Inflammatory macrophage treated with lipopolysaccharide for 4 hours (primary cell): Measurements from ENCODE around the gene ORAI2.
"Not testable (repeated sequence)": the region's sequence is repeated elsewhere in the genome, so short reads cannot be mapped to it uniquely, and the experiment has no call there.

ENCODE experiments used
- DNase-seq: peaks from one replicate; pipeline ENCODE4 v3.0.0-alpha.2; 2020

The ORAI2 gene

DNA sequence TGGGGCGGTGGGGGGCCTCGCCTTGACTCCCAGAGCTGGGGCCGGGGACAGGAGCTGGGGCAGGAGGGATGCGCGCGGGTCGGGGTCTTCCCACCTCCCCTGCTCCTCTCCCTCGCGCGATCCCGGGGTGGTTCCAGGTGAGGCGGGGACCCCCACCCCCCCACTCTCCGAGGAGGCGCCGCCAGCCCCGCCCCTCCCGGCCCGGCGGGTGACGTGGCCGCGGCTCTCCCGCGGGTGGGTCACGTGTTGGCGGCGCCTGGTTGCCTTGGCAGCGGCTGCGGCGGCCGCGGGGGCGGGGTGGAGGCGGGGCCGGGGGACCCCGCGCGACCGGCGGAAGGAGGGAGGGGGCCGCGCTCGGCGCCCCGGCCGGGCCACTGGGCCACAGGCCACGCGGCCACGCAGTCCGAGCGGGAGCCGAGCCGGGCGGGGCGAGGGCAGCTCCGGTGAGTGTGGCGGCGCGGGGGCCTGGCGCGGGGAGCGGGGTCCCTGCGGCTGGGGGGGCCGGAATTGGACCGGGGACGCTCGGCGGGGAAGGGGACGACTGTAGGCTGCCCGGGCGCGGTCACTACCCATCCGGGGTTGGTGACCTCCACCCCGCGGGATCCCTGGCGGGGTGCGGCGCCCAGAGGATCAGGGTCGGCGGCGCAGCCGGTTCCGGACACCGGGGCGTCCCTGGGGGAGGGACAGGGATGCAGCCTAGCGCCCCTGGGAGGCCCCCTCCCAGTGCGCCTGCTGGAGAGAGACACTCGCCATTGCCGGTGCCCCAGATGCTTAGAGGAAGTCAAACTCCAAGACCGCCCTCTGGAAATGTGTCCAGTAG lies at the start of gene ORAI2:
Gene ORAI2 (plus strand): TSS at position 357 of the 820 bp plus-strand sequence. CDS start 5,382 bp downstream, outside the sequence.
- DNase-seq: peak; percentile 80

DNA sequence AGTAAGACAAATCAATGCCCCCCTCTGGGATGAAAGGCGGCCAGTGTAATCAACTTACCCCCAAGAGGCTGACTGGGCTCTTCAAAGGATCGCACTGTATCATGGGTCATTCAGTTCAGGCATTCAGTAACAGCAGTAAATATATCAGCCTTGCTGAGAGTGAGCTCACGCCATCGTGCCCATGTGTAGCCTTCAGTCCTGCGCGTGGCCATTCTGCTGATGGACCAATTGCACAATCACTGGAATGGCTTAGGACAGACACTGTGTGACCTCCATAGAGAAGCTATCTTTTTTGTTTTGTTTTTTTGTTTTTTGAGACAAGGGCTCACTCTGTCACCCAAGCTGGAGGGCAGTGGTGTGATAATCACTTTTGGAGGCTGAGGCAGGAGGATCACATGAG lies 46.3 kb upstream of the ORAI2 start:
- no peak for DNase-seq

DNA sequence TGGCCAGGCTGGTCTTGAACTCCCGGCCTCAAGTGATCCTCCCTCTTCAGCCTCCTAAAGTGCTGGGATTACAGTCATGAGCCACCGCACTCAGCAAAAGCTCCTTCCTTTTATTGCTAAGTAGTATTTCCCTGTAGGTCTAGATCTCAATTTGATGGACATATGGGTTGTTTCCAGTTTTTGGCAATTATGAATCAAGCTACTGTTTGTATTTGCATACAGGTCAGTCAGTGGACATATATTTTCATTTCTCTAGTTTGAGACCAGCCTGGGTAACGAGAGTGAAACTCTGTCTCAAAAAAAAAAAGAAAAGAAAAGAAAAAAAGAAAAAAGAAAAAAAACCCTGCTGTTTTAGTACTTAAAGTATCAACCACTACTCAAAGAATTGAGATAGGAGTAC lies 43.6 kb upstream of the ORAI2 start:
- DNase-seq: peak; percentile 4

DNA sequence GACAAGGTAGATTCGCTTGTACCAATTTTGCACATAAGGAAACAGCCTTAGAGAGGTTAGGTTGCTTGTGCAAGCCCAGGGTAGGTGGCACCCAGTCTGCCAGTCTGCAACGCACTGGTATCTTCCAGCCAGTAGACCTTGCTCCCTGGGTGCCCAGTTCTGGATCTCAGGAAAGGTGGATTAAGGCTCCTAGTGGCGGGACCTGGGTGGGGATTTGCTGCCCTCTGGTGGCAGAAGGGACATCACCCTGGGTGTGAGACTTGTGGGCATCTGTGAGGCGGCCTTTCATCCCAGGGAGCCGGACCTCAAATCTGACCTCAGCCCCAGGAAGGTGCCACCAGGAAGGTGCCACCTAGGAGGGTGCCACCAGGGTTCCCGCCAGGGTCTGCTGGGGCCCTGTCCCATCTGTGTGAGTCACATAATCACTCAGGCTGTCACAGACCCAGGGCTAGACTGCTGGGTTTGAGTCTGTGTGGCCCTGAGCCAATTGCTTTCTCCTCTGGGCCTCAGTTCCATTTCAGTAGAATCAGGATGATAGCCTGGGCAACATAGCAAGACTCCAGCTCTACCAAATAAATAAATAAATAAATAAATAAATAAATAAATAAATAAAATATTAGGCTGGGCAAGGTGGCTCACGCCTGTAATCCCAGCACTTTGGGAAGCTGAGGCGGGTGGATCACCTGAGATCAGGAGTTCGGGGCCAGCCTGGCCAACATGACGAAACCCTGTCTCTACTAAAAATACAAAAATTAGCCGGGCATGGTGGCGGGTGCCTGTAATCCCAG lies 42.5 kb upstream of the ORAI2 start:
- DNase-seq: peak; percentile 76

DNA sequence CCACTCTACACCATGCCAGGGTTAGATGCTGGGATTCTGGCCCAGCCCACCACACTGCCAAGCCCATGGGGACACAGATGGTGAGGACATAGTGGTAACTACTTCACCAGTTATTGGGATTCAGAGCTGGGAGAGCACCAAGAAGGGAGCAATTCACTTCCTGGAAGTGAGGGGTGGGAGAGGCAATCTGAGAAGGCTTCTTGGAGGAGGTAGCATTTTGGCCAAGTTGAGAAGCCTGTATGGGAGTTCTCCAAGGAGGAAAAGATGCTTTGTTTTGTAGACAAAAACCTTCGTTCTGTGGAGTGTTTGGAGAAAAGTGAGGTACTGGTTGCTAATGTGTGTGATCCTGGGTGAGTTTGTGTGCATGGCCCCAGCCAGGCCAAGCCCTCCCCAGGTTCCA lies 41.0 kb upstream of the ORAI2 start:
- no peak for DNase-seq

DNA sequence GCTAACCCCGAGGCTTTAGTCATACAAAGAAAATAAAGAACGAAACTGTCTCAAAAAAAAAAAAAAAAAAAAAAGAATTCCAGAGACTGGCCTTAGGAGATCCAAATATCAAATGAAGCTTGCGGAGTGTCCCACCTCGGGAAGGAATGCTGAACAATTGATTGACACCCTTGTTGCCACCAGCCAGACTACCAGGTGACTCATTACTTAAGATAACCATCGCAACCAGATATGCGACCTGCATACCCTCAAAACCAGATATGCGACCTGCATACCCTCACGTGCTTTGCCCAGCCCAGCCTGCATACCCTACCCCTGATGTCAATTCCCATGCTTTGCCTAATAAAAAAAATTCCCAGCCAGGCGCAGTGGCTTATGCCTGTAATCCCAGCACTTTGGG lies 39.9 kb upstream of the ORAI2 start:
- no peak for DNase-seq

DNA sequence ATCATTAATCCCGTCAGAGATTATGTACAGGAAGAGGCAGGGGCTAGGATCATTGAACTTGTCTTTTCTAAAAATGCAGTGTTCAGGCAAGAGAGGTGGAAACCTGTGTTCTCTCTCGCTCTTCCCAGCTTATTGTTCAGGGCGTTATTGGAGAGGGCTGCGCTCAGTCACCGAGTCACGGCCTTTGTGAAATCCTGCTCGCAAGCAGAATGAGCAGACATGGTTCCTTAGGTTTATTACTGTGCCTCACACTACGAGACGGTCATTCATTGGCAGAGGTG lies 37.8 kb upstream of the ORAI2 start:
- no peak for DNase-seq

DNA sequence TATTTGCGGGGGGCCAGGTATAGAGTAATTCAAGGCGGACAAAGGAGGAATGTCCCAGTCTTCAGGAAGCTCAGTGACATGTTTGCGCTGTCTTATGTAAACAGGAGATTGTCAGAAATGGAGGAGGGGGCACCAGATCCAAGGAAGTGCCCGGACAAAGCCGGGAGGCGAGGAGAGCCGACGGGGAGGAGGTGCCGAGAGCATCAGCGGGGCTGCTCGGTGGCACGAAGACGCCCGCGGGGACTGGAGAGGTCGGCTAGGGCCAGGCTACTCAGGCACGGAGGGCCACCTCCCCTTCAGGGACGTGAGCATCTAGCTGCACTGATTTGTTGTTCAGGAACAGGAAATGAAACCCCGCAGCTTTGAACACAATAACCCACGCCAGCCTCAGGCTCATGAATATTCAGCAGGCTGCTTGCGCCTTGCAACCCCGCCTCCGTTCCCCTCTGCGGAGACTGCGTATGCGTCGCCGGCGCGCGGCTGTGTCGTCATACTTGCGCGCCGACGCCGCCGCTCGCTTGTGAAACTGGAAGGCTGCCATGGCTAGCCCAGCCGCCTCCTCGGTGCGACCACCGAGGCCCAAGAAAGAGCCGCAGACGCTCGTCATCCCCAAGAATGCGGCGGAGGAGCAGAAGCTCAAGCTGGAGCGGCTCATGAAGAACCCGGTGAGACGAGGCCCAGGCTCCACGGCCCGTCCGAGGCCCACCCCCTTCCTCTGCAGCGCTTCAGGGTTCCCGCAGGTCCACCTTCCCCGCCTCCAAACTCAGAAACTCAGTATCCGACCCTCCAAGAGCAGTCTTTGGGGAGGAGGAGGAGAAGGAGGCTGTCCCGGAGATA lies 37.3 kb upstream of the ORAI2 start, which contains the start of gene PRKRIP1:
Gene PRKRIP1 (plus strand): TSS at position 491 of the 837 bp plus-strand sequence. CDS start 49 bp downstream, at position 540.
- DNase-seq: peak; percentile 99

DNA sequence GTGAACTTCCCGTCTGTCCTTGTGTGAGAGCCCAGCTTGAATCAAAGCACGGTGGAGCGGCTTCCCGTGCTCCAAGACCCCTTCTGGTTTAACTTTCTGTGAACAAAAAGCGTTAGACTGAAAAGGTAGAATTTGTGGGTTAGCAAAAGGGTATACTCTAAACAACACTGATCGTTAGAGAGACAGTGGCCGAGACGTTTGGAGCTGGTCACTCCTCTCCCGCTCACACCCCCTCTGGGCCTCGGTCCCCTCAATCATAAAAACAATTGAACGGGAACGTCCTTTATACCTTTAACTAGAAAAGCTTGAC lies 36.7 kb upstream of the ORAI2 start:
- DNase-seq: no peak

DNA sequence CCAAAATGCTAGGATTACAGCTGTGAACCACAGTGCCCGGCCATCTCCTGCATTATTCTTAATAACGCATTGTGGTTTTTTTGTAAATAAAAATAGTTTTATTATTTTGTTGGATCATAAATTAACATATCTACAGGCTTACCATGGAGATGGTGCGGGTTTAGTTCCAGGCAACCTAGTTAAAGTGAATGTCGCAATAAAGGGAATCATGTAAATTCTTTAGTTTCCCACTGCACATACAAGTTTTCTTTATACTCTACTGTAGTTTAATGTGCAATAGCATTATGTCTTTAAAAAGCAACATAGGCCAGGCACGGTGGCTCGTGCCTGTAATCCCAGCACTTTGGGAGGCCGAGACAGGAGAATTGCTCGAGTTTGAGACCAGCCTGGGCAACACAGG lies 34.8 kb upstream of the ORAI2 start:
- no peak for DNase-seq

DNA sequence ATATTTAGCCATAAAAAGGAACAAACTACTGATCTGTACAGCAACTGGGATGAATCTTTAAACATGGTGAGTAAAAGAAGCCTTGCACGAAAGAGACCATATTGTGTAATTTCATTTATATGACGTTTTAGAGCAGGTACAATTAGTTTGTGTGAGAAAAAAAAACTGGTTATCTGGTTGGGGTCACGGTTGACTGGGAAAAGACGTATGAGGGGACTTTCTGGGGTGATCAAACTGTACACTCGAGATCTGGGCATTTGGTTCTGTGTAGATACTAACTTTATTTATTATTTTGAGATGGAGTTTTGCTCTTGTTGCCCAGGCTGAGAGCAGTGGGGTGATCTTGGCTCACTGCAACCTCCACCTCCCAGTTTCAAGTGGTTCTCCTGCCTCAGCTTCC lies 33.0 kb upstream of the ORAI2 start:
- DNase-seq: no peak

DNA sequence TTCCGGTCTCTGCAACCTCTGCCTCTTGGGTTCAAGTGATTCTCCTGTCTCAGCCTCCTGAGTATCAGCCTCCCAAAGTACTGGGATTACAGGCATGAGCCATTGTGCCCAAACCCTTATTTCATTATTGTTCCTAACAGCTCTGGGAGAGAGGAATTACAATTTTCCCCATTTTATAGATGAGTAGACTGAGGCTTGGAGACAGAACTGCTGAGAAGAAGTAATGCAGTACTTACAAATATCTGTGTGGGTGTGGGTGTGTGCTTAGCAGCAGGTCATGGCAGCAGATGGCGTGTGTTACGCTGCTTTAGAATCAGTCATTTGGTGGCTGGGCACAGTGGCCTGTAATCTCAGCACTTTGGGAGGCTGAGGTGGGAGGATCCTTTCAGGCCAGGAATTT lies 29.8 kb upstream of the ORAI2 start:
- DNase-seq: no peak

DNA sequence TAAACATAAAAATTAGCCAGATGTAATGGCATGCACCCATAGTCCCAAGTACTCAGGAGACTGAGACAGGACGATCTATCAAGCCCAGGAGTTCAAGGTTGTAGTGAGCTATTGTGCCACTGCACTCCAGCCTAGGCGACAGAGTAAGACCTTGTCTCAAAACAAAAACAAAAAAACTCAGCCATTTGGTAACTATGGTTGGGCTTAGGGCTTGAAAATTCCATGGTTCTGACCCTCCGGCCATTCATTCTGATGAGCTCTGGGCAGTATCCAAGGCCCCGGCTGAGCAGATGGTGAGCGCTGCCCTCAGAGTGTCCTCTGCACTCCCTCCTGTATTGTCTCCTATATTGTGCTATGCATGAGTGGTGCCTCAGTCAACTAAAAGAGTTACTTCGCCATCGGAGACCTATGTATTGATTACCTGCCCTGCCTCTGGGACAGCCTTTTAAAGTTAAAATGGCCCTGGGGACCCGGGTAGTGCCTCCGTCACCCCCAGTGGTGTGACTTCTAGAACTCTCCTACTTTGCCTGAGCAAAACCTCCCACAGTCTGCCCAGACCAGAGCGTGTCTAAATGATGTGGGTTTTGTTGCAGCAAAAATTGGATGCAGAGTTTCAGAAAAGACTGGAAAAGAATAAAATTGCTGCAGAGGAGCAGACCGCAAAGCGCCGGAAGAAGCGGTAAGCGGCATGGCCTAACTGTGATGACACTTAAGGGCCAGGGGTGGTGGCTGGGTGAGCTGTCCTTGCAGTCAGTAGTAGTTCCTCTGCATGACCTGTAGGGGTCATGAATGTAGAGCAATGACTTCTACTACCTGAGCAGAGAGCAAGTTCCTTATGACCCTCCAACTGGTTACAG lies 29.1 kb upstream of the ORAI2 start:
- DNase-seq: peak; percentile 76

DNA sequence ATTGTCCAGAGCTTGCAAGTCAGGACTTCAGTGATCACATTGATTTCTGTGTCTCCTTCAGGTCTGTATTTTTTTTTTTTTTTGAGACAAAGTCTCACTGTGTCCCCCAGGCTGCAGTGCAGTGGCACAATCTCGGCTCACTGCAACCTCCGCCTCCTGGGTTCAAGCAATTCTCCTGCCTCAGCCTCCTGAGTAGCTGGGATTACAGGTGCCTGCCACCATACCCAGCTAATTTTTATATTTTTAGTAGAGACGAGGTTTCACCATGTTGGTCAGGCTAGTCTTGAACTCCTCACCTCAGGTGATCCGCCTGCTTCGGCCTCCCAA lies 28.6 kb upstream of the ORAI2 start:
- not testable (repeated sequence) for DNase-seq

DNA sequence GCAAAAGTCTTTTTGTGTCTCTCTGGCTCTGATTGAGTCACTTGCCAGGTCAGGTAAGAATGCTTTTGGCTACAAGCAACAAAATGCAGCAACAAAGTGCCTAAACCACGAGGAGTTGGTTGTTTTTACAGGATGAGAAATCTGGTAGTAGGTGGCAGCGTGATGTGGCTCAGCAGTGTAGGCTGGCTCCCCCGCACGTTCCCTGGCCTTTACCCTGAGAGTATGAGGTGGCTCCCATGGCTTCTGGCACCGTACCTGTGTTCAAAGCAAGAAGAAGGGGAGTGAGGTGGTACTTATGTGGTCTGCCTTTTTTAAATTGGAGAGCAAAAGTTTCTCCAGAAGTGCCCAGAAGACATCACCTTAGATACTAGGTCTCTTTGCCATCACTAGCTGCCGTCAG lies 25.5 kb upstream of the ORAI2 start:
- DNase-seq: no peak

DNA sequence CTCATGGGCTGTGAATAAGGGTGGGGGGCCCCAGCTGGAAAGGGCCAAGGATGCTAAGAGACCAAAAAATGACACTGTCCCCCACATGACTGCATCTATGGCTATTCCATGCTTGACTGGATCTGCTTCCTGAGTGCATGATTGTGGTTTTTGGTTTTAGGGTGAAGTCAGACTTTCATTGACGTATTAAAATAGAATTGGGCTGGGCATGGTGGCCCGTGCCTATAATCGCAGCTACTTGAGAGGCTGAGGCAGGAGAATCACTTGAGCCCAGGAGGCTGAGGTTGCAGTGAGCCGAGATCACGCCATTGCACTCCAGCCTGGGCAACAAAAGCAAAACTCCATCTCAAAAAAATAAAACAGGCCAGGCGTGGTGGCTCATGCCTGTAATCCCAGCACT lies 24.8 kb upstream of the ORAI2 start:
- DNase-seq: not testable (repeated sequence)

DNA sequence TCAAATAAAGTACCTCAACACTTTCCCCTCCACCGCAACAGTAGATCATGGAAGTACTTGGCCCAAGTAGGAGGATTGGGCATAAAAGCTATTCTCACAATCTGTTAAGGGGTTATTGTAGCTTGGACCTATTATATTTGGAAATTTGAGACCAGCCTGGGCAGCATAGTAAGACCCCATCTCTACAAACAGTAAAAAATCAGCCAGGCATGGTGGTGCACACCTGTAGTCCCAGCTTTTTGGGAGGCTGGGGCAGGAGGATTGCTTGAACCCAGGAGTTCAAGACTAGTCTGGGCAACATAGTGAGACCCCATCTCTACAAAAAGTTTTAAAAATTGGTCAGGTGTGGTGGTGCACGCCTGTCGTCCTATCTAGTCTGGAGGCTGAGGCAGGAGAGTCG lies 24.0 kb upstream of the ORAI2 start:
- DNase-seq: no peak

DNA sequence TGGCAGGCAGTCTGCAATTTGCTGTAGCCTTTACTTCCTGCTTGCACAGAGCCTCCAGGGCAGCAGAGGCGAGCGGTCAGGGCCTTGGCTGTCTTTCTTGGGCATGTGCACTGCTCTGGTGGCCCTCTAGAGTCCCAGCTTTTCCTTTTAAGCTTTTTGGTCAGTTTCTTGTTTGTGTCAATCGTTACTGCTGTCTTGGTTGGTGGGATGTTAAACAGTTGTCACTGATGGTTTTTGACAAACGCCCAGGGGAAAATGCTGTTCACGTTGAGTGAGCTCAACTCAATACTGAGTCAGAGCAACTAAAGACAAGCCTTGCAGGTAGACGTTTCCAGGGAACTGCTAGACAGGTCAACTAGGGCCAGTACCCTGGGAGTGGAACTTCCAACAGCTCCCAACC lies 23.3 kb upstream of the ORAI2 start:
- no peak for DNase-seq

DNA sequence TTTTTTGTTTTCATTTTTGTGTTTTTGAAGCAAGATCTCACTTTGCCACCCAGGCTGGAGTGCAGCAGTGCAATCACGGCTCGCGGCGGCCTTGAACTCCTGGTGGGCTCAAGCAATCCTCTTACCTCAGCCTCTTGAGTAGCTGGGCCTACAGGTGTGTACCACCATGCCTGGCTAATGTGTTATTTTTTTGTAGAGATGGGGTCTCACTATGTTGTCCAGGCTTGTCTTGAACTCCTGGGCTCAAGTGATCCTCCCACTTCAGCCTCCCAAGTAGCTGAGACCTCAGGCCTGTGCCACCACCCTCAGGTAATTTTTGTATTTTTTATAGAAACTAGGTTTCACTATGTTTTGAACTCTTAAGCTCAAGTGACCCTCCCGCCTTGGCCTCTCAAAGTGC lies 22.5 kb upstream of the ORAI2 start:
- DNase-seq: no peak

DNA sequence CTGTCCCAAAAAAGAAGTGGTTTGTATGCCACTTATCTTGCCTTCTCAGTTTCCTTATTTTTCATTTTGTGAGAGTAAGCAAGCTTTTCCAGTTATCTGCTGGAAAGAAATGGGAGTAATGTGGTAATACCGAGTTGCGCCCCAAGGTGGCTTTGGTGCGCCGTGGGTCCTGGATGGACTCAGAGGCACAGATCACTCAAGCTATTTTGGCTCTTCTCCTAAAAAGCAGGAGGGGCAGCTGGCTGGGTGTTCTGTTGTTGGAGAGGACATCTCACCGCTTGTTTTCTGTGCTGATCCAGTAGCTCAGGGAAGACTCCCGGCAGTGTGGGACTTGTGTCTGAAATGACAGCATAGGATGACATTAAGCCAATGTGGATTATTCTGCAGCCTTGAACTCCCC lies 20.8 kb upstream of the ORAI2 start:
- peak; percentile 51 for DNase-seq

DNA sequence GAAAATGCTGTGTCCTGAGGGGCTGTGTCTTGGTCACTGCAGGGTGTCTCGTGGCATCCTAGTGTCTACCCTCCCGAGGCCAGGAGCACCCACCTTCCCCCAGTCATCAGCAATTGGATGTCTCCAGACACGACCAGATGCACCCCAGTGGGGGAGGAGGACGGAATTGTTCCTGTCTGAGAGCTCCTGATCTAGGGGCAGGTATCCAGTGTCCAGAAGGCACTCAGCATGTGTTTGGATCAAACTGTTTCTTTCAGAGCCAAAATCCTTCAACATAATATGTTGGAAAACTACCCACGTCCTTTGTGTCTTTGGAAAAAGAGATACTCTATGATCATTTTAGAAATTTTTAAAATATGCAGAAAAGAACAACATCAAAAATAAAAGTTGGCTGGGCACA lies 20.3 kb upstream of the ORAI2 start:
- DNase-seq: no peak

DNA sequence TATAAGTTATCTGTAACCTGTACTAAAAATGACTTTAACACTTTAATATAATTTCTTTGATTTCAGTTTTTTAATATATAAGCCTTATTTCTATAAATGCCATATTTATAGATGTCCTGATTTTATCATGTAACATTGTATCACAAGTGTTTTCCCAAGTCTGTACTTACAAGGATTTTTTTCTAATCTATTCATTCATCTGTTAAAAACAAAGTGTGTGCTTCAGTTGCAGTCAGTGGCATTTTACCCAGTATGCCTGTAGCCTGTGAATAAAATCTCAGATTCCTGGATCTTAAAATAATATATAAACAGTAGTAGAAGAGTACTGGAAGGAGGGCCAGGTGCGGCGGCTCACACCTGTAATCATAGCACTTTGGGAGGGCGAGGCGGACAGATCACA lies 19.8 kb upstream of the ORAI2 start:
- no peak for DNase-seq

DNA sequence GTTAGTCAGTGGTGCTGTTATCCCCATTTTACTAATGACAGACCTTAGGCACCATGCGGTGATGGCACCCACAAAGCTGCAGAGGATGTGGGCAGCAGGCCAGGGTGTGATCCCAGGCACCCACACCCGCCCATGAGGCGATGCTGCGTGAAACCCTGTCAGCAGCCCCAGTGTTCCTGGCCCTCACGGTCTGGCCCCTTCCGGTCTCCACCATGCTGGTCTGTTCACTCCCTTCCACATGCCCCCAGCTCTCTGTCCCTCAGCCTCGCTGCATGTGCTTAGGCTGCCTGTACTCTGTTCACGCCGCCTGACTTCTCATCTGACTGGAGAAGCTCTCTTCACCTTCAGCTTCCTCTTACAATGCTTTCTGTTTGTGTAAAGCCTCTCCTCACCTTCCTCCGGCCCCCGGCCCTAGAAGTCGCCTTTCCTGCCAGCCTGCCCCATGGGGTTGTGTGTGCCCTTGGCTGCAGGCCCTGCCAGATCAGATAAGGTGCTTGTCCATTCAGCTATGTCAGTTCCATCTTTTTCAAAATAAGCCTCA lies 17.6 kb upstream of the ORAI2 start:
- DNase-seq: no peak
